GM19397 (cell line): ENCODE data around the gene HCN4.

ENCODE experiments used
- ATAC-seq: cut with Tn5 transposase; IDR thresholded peaks from one replicate; pipeline ENCODE4 v1.9.1; 2021; ENCODE audit warnings: mild to moderate bottlenecking, moderate library complexity; ENCODE audit not compliant: unreplicated experiment

Gene HCN4

GRCh38 chr15:73328149-73328820 is 40.5 kb downstream of the HCN4 start:
- ATAC-seq = no peak

GRCh38 chr15:73326157-73326556 is 42.6 kb downstream of the HCN4 start:
- no peak for ATAC-seq

DNA sequence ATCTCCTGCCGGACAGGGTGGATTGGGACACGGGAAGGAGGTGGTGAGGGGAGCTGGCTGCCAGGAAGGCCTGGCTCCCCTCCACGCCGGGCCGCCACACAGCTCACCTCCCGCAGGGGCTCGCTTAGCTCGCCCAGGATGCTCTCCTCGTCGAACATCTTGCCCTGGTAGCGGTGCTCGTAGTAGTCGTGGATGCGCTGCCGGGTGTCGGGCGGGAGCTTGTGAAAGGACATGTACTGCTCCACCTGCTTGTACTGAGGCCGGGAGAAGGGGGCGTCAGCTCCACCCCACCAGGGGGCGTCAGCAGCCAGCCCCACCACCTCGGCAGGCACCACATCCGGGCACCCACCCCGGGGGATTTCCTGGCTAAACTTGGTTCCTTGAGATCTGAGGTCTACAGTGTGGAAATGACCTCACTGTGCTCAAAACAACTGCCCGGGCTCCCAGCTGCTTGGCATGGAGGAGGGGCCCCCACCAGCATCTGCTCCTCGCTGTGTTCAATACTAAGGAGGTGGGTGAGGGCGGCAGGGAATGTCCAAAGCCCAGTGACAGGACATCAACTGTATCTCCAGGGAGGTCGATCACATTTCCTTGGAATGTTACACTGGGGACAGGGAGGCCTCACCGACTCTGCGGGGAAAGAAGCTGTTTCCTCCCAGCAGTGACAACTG is 43.4 kb downstream of the HCN4 start:
- no peak for ATAC-seq

- ATAC-seq = no peak
Measured at GRCh38 chr15:73324496-73325170, 44.1 kb downstream of the HCN4 start.

- ATAC-seq = no peak
Measured at GRCh38 chr15:73323956-73324355, 44.8 kb downstream of the HCN4 start.

GRCh38 chr15:73323374-73323955 is 45.3 kb downstream of the HCN4 start:
- no peak for ATAC-seq

- ATAC-seq = no peak
Measured at GRCh38 chr15:73322665-73323373, 45.9 kb downstream of the HCN4 start.

- ATAC-seq = no peak
Measured at GRCh38 chr15:73321496-73322450, 47.0 kb downstream of the HCN4 start.

DNA sequence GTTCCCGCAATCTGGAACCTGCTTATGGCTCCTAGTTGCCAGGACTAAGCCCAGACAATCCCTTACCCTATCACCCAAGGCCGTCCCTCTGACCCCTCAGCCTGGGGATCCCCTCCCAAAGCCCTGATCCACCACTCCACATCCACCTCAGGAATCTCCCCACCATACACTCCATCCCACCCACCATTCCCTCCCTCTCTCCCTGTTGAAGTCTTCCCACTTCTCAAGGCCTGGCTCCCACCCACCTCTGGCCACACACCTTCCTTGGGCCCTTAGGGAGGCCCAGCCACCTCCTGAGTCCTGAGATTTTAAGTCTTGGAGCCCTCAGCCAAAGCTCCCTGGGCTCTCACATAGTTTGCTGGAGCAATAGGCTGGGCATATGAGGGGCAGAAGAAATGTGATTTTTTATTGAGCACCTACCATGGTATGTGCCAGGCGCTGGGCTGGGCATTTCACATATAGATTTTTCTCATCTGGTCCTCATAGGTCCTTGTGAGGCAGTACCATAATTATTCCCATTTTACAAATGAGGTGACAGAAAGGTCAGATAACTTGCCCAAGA is 48.1 kb downstream of the HCN4 start:
- ATAC-seq = no peak

GRCh38 chr15:73319460-73320245 is 49.1 kb downstream of the HCN4 start:
- no peak for ATAC-seq

- ATAC-seq = no peak
Measured at GRCh38 chr15:73318463-73319351, 50.1 kb downstream of the HCN4 start.

DNA sequence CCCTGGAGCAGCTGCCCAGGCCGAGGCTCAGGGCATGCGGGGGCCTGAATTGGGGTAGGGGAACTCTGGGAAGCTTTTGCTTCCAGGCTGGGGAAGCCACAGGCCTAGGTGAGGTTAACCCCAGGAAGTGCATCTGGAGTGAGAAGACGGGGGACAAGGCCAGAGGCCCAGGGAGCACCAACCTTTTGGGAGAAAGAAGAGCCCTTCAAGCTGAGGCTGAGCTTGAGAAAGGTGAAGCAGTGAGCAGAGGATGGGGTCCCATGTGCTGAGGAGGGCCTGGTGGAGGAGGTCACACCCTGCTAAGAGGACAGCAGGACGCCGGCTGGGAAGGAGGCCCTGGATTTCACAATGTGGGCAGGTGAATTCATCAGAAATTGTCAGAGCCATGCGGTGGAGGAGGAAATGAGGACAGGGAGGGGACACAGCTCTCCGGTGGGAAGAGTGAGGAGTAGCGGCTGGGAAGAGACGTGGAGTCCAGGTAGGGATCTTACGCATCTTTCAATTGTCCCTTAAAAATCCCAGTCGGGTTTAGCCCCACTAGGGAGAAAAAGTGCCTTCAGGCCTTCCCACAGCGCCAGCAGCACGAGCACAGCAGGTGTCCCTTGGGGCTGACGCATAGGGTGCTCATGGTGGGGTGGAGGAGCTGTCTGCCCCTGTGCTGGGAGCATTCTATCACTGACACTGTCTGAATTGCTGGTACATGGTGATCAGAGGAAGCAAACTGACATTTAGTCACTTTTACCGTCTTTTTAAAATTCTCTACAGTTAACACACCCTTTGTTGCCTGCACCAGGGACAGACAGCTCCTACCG is 50.9 kb downstream of the HCN4 start:
- no peak for ATAC-seq

- no peak for ATAC-seq
Measured at GRCh38 chr15:73313861-73314260, 54.9 kb downstream of the HCN4 start.

- no peak for ATAC-seq
Measured at GRCh38 chr15:73308305-73308704, 60.5 kb downstream of the HCN4 start.

- ATAC-seq = no peak
Measured at GRCh38 chr15:73305331-73306211, 63.2 kb downstream of the HCN4 start.

- ATAC-seq = no peak
Measured at GRCh38 chr15:73303636-73304035, 65.1 kb downstream of the HCN4 start.
